ENCODE measurements around the gene OLFML2A. TPM values are rescaled to one million over a fixed set of nuclear protein-coding genes. Genes with fewer than 3 reads are reported as not detected.

The OLFML2A gene
- total RNA-seq, 1 donor = 29.7 TPM

GRCh38 chr9:124852121-124852828, 75.3 kb downstream of the OLFML2A start:
- peaks cover 8% of the 10 kb centered on the region for H3K36me3 ChIP-seq (ENCODE audit: insufficient read depth, low read length)
- peaks cover 10% of the 10 kb centered on the region for H3K4me1 ChIP-seq (ENCODE audit: insufficient read depth, low read length)
- H3K4me3 ChIP-seq (ENCODE audit: insufficient read depth, low read length) = no peak overlapping the region
- peaks cover 14% of the 10 kb centered on the region for H4K20me1 ChIP-seq (ENCODE audit: insufficient read depth, low read length)
- DNase-seq (ENCODE audit: insufficient read length, low spot score, missing footprints) = peak; percentile 82
- peaks cover 2% of the 10 kb centered on the region for H3K27me3 ChIP-seq (ENCODE audit: insufficient read depth, low read length)
- peak overlapping the region; percentile 85 for H3K4me2 ChIP-seq (ENCODE audit: insufficient read depth, low read length)
- H3K9me3 ChIP-seq (ENCODE audit: low read depth, low read length) = no peaks in the 10 kb centered on the region
- no peak for TF ChIP-seq CTCF (IDR thresholded peaks at IDR 0.05; ENCODE audit: extremely low read depth, low read depth, low read length)
- no peak overlapping the region for H3K27ac ChIP-seq (ENCODE audit: low read depth, low read length)
- H3K79me2 ChIP-seq (ENCODE audit: insufficient read depth, low read length) = no peaks in the 10 kb centered on the region
- H2AFZ ChIP-seq (ENCODE audit: low read length) = no peak overlapping the region

GRCh38 chr9:124852829-124853531, 76.0 kb downstream of the OLFML2A start, which contains the start of gene WDR38:
WDR38 (plus strand) TSS chr9:124853460; CDS start chr9:124853532, 72 bp downstream.
- H3K4me2 ChIP-seq (ENCODE audit: insufficient read depth, low read length) = peak within 1 kb of the TSS; percentile 85
- H3K36me3 ChIP-seq (ENCODE audit: insufficient read depth, low read length) = peaks cover 15% of the 10 kb centered on the region
- H3K4me1 ChIP-seq (ENCODE audit: insufficient read depth, low read length) = peaks cover 10% of the 10 kb centered on the region
- H3K9me3 ChIP-seq (ENCODE audit: low read depth, low read length) = no peaks in the 10 kb centered on the region
- peak within 1 kb of the TSS; percentile 80 for H2AFZ ChIP-seq (ENCODE audit: low read length)
- no peak within 1 kb of the TSS for H3K27ac ChIP-seq (ENCODE audit: low read depth, low read length)
- H3K79me2 ChIP-seq (ENCODE audit: insufficient read depth, low read length) = no peaks in the 10 kb centered on the region
- DNase-seq (ENCODE audit: insufficient read length, low spot score, missing footprints) = peak; percentile 98
- H4K20me1 ChIP-seq (ENCODE audit: insufficient read depth, low read length) = peaks cover 20% of the 10 kb centered on the region
- peak within 1 kb of the TSS; percentile 71 for H3K4me3 ChIP-seq (ENCODE audit: insufficient read depth, low read length)
- H3K27me3 ChIP-seq (ENCODE audit: insufficient read depth, low read length) = peaks cover 2% of the 10 kb centered on the region
- TF ChIP-seq CTCF (IDR thresholded peaks at IDR 0.05; ENCODE audit: extremely low read depth, low read depth, low read length) = peak; percentile 74

- H3K27me3 ChIP-seq (ENCODE audit: insufficient read depth, low read length) = peaks cover 2% of the 10 kb centered on the region
- no peak for DNase-seq (ENCODE audit: insufficient read length, low spot score, missing footprints)
- H3K9me3 ChIP-seq (ENCODE audit: low read depth, low read length) = no peaks in the 10 kb centered on the region
- H3K4me3 ChIP-seq (ENCODE audit: insufficient read depth, low read length) = peak overlapping the region; percentile 71
- H4K20me1 ChIP-seq (ENCODE audit: insufficient read depth, low read length) = peaks cover 26% of the 10 kb centered on the region
- H3K4me1 ChIP-seq (ENCODE audit: insufficient read depth, low read length) = peaks cover 10% of the 10 kb centered on the region
- peak overlapping the region; percentile 22 for H2AFZ ChIP-seq (ENCODE audit: low read length)
- H3K79me2 ChIP-seq (ENCODE audit: insufficient read depth, low read length) = peaks cover 4% of the 10 kb centered on the region
- H3K27ac ChIP-seq (ENCODE audit: low read depth, low read length) = no peak overlapping the region
- no peak for TF ChIP-seq CTCF (IDR thresholded peaks at IDR 0.05; ENCODE audit: extremely low read depth, low read depth, low read length)
- H3K4me2 ChIP-seq (ENCODE audit: insufficient read depth, low read length) = peak overlapping the region; percentile 85
- H3K36me3 ChIP-seq (ENCODE audit: insufficient read depth, low read length) = peaks cover 22% of the 10 kb centered on the region
Measured at GRCh38 chr9:124853605-124854143, 76.7 kb downstream of the OLFML2A start.

- Histone ChIP-seq H4K20me1 (ENCODE audit: insufficient read depth, low read length) (peaks cover 31% of the 10 kb centered on the region), H3K4me1 (ENCODE audit: insufficient read depth, low read length) (peaks cover 12% of the 10 kb centered on the region), H3K79me2 (ENCODE audit: insufficient read depth, low read length) (peaks cover 8% of the 10 kb centered on the region), H3K27me3 (ENCODE audit: insufficient read depth, low read length) (no peaks in the 10 kb centered on the region), H3K4me3 (ENCODE audit: insufficient read depth, low read length) (no peak overlapping the region), H3K36me3 (ENCODE audit: insufficient read depth, low read length) (peaks cover 27% of the 10 kb centered on the region), H3K27ac (ENCODE audit: low read depth, low read length) (no peak overlapping the region), H2AFZ (ENCODE audit: low read length) (no peak overlapping the region), H3K9me3 (ENCODE audit: low read depth, low read length) (no peaks in the 10 kb centered on the region), H3K4me2 (ENCODE audit: insufficient read depth, low read length) (no peak overlapping the region)
- peak; percentile 72 for DNase-seq (ENCODE audit: insufficient read length, low spot score, missing footprints)
- TF ChIP-seq CTCF (IDR thresholded peaks at IDR 0.05; ENCODE audit: extremely low read depth, low read depth, low read length) = no peak
Measured at GRCh38 chr9:124854161-124854560, 77.2 kb downstream of the OLFML2A start.
